ENCODE data around the gene FBXO31.
"Not testable (repeated sequence)": the region's sequence is repeated elsewhere in the genome, so short reads cannot be mapped to it uniquely, and the experiment has no call there.

The FBXO31 gene

GRCh38 chr16:87360862-87361610 is 22.5 kb downstream of the FBXO31 start:
- DNase-seq, result no peak

- DNase-seq, result no peak
Measured at GRCh38 chr16:87359121-87359520, 24.5 kb downstream of the FBXO31 start.

GRCh38 chr16:87358696-87359095 is 24.9 kb downstream of the FBXO31 start:
- no peak for DNase-seq

- no peak for DNase-seq
Measured at GRCh38 chr16:87358250-87358649, 25.3 kb downstream of the FBXO31 start.

- DNase-seq, result no peak
Measured at GRCh38 chr16:87356491-87356853, 27.1 kb downstream of the FBXO31 start.

DNA sequence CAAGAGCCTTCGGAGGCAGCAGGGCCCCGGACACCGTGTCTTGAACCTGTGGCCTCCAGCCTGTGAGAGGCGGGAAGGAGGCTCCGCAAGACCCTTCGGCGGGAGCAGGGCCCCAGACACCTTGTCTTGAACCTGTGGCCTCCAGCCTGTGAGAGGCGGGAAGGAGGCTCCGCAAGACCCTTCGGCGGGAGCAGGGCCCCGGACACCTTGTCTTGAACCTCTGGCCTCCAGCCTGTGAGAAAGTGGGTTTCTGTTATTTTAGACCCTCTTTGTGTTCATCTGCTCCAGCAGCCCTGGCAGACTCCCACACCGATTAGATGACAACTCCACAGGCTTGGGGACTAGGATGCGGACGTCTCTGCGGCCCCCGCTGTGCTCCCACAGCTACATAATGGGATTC is 30.0 kb downstream of the FBXO31 start:
- DNase-seq, result no peak

- DNase-seq, result no peak
Measured at GRCh38 chr16:87352818-87353217, 30.8 kb downstream of the FBXO31 start.

GRCh38 chr16:87351320-87351698 is 32.3 kb downstream of the FBXO31 start:
- no peak for DNase-seq

- no peak for DNase-seq
Measured at GRCh38 chr16:87350681-87351319, 32.8 kb downstream of the FBXO31 start.

DNA sequence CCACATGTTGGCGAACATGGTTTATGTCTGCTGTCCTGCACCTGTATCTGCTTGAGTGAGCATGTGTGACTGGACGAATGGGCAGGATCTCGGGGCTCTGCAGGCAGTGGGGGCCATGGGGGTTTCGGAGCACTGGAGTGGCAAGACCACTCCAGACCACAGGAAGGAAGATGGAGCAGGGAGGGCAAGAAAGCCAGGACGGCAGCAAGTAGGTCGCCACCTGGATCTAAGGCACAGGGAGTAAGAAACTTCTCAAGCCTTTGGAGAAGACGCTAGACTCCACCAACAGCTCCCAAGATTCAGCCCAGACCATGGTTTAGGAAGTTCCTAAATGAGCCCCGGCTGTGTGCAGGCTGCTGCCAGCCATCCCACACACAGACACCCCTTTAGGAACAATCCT is 33.5 kb downstream of the FBXO31 start:
- no peak for DNase-seq

DNA sequence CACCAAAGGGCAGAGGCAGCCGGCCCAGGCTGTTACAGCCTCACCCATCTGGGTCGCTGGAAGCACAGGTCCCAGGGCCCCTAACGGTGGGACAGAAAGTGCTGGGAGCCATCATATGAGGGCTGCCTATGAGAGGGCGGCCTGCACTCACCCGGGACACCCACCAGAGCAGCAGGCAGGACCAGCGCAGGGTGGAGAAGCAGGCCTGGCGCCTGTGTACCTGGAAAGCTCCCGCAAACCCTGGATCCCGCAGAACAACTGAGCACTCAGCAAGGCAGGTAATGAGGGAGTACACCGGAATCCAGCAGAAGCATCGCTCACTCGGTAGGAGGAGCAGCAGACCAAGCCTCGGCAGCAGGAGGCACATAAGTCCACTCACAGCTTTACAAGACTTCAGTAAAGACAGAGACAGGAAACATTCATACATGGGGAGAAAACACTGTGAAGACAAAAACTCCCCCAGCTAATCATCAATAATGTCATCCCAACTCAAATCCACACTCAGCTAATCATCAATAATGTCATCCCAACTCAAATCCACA is 34.9 kb downstream of the FBXO31 start:
- no peak for DNase-seq

DNA sequence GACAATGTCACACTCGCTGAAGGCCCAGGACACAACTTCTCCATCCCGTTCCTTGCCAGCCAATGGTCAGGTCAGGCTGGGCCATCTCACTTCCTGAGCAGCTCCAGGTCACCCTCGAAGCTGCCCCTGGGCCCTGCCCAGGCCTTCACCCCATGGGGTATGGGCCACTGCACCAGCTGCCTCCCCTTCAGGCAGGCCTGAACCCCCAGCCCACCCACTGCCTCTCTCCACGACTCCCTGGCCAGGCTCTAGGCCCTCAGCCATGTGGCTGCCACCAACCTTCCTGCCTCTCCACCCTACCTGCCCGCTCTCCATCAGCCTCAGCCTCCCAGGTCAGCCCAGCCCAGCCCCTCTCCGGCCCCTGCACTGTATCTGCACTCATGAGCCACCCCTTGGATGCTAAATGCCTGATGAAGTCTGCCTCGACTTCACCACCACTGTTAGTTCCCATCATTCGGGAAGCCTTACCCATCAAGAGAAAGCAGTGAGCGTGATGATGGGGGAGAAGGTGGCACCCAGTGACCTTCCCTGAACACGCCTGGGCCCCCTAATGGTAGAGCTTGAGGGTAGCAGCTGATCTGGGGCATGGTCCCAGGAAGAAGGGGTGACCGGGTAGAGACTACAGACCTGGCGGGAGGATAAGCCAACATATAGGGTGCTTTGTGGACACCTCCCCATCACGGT is 35.5 kb downstream of the FBXO31 start:
- DNase-seq, result no peak

- DNase-seq, result no peak
Measured at GRCh38 chr16:87346517-87347060, 37.0 kb downstream of the FBXO31 start.

- DNase-seq, result no peak
Measured at GRCh38 chr16:87345726-87346424, 37.7 kb downstream of the FBXO31 start.

DNA sequence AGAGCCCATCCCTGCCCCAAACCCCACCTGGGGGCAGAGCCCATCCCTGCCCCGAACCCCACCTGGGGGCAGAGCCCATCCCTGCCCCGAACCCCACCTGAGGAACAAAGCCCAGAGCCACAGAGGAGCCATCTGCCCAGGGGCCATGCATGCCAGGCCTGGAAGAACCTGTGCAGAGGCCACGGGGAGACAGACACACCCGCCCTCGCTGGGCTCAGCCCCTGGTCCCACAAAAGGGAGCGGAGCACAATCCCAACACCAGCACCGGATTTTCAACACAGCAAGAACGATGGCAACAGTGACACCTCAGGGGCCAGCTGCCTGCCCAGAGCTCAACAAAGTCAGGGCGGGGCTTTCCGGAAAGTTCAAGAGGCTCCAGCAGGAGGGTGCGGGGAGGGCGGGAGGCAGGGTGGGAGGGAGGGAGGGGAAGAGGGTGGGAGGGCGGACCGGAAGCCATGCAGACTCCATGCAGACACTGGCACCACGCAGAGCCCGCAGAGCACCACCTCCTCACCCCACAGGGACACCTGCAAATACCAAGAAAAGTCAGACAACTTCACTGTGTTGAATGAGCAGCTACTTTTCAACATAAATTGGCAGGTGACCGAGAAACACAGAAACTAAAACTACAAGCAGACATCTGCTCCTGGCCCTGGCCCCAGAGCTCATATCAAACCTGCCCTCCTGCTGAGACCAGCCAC is 38.5 kb downstream of the FBXO31 start:
- DNase-seq, result no peak

DNA sequence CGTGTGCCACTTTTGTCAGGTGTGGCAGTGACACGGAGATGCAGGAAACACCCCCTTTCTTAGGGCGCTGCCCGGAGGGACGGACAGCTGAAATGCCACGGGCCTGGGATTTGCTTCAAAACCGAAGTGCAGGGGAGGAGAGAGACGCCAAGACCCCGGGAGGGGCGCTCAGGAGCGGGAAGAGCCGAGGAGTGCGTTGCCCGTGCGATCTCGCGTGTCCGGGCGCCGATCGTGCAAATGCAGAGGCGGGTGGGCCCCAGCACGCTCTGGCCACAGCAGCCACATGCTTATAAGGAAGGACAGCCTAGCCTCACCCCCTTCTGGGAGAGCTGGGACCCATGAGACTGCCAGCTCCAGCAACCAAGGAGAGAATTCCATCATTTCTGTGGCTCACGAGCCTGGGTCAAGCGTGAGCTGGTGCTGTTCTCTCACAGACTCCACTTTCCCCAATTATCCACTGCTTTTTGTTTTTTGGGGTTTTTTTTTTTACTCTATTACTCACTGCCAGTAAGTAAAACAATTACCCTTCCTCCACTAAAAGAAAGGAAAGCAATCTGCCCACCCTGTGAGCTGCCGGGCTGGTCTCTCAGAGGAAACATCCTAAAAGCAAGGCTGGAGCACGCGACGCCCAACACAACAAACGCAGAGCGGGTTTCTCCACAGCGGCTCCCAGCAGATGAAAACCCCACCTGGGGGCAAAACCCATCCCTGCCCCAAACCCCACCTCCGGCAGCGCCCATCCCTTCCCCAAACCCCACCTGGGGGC is 39.2 kb downstream of the FBXO31 start:
- DNase-seq, result no peak

DNA sequence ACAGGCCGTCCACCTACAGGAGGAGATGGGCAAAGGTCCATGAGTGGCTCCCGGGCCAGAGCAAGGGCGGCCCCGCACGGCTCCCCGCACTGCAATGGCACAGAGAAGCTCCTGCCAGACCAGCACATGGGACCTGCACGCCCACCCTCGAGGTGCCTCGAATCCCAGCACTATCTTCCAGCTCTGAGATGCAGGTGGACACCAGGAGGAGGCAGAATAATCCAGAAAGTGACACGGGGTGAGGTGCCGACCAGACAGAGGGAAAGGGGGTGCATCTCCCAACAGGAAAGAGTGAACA is 39.9 kb downstream of the FBXO31 start:
- no peak for DNase-seq

GRCh38 chr16:87342978-87343752 is 40.4 kb downstream of the FBXO31 start:
- DNase-seq, result no peak

GRCh38 chr16:87342504-87342903 is 41.1 kb downstream of the FBXO31 start:
- no peak for DNase-seq

GRCh38 chr16:87340198-87340597 is 43.4 kb downstream of the FBXO31 start:
- DNase-seq, result no peak

- DNase-seq, result not testable (repeated sequence)
Measured at GRCh38 chr16:87339724-87340105, 43.9 kb downstream of the FBXO31 start.
